ENCODE results near the gene NBEAL2.

- no peak for TF ChIP-seq CTCF (IDR thresholded peaks at IDR 0.05)
- TF ChIP-seq POLR2AphosphoS5 (IDR thresholded peaks at IDR 0.05) = no peak
- TF ChIP-seq POLR2A (IDR thresholded peaks at IDR 0.05) = no peak
Measured at GRCh38 chr3:47020311-47020710, 40.8 kb downstream of the NBEAL2 start.
